Stimulated activated CD4-positive, alpha-beta T cell treated with anti-CD3 and anti-CD28 coated beads, TNF-alpha, amount 100 ng/mL, for 48 hours (primary cell): ENCODE measurements around the gene PTPN9.
"Not testable (repeated sequence)": the region's sequence is repeated elsewhere in the genome, so short reads cannot be mapped to it uniquely, and the experiment has no call there.

Experiments used
- DNase-seq, 3 donors: peaks; one replicate each; pipeline ENCODE4 v3.0.0-alpha.2; 2020; ENCODE audit warnings: low read depth in 3 of 3

The PTPN9 gene

GRCh38 chr15:75578948-75579920, at the start of gene PTPN9:
Gene PTPN9, minus strand, starts transcription at chr15:75579315. Its CDS starts 539 bp downstream, at chr15:75578776.
- peak; percentile 43 to 68 (median 44) for DNase-seq

GRCh38 chr15:75625542-75626347, 46.6 kb upstream of the PTPN9 start, which contains the start of gene SNUPN:
Gene SNUPN, minus strand, starts transcription at chr15:75625725. Its CDS starts 4,674 bp downstream, at chr15:75621051.
- DNase-seq = peak; percentile 90 to 94 (median 91)

- no peak for DNase-seq
Measured at GRCh38 chr15:75622505-75622904, 43.4 kb upstream of the PTPN9 start.

GRCh38 chr15:75620841-75621391, 41.8 kb upstream of the PTPN9 start:
- DNase-seq = no peak

GRCh38 chr15:75620058-75620820, 41.1 kb upstream of the PTPN9 start:
- no peak for DNase-seq

GRCh38 chr15:75616766-75617165, 37.7 kb upstream of the PTPN9 start:
- no peak for DNase-seq

GRCh38 chr15:75606711-75607699, 27.9 kb upstream of the PTPN9 start:
- no peak for DNase-seq

GRCh38 chr15:75606026-75606425, 26.9 kb upstream of the PTPN9 start:
- DNase-seq = no peak

GRCh38 chr15:75599401-75599800, 20.3 kb upstream of the PTPN9 start:
- no peak for DNase-seq

GRCh38 chr15:75598361-75598760, 19.2 kb upstream of the PTPN9 start:
- no peak for DNase-seq

GRCh38 chr15:75597667-75598341, 18.7 kb upstream of the PTPN9 start:
- DNase-seq = no peak

- no peak for DNase-seq
Measured at GRCh38 chr15:75596703-75597345, 17.7 kb upstream of the PTPN9 start.

GRCh38 chr15:75594276-75594675, 15.2 kb upstream of the PTPN9 start:
- no peak for DNase-seq

- no peak for DNase-seq
Measured at GRCh38 chr15:75591655-75592364, 12.7 kb upstream of the PTPN9 start.

GRCh38 chr15:75590239-75590638, 11.1 kb upstream of the PTPN9 start:
- no peak for DNase-seq

- no peak for DNase-seq
Measured at GRCh38 chr15:75589071-75589470, 10.0 kb upstream of the PTPN9 start.

GRCh38 chr15:75586422-75586821, 7.3 kb upstream of the PTPN9 start:
- DNase-seq = not testable (repeated sequence)

GRCh38 chr15:75584121-75584520, 5.0 kb upstream of the PTPN9 start:
- DNase-seq = no peak
